ENCODE data around the gene TXK. TPM values are rescaled to one million over a fixed set of nuclear protein-coding genes. Genes with fewer than 3 reads are reported as not detected.

The TXK gene
- total and polyA plus RNA-seq, 10 of the 15 experiments (the other 5 are each of a cell fraction or from before 2014, with no cell fraction given): 0.44 to 2.9 (median 1.4) TPM

DNA sequence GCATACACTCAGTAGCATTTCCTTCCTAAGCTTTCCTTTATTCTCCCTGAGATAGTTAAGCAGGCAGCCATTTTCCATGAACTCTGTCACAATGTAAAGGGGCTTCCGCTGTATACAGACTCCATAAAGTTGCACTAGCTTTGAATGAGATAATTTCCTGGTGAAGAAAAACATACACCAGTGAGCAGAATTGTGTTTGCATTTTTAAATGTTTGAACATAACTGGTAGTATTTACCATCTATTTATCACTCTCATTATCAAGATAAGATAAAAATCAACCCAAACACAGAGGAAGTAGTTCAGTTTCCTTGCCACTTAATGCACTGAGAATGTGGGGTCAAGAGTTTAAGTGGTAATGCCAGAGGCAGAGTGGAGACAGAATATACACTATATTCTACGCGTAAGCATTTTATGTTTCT, 54.1 kb downstream of the TXK start:
- no peak overlapping the region for H2AFZ ChIP-seq (ENCODE audit: control insufficient read depth, low read depth, low read length)
- in situ Hi-C loops (cut with MboI): loop anchor here (5.0 to 10.0 kb wide), 2 partner anchors 73 to 395 kb away; no protein-coding TSS in a partner anchor
- no peak overlapping the region for H3K27ac ChIP-seq (ENCODE audit: control insufficient read depth, insufficient read depth)
- no peaks in the 10 kb centered on the region for H3K36me3 ChIP-seq (ENCODE audit: control insufficient read depth in 2 of 2, insufficient read depth in 2 of 2, low read length in 1 of 2)
- ChIA-PET CTCF (interaction anchor here (0.7 to 1.4 kb wide), 3 partner anchors 31 to 227 kb away, joined by 3 to 6 read pairs (median 3); no protein-coding TSS in a partner anchor), RAD21 (ENCODE audit: unreplicated experiment) (interaction anchor here (1.0 to 1.3 kb wide), 3 partner anchors 29 to 77 kb away, joined by 4 to 5 read pairs (median 5); no protein-coding TSS in a partner anchor), POLR2A (no interaction called here), SMC1A (ENCODE audit: uncharacterized antibody, unreplicated experiment) (interaction anchor here (0.7 to 1.7 kb wide), 5 partner anchors 14 to 144 kb away, joined by 3 to 6 read pairs (median 4); no protein-coding TSS in a partner anchor)
- BruUV-seq (replicated peaks): no TSS peak
- ATAC-seq (no peak), FAIRE-seq (no peak), DNase-seq (ENCODE audit: low read depth, low spot score) (no peak)
- H3K27me3 ChIP-seq (replicated peaks in 1 of 2; ENCODE audit: control insufficient read depth in 2 of 2, insufficient read depth in 2 of 2, low read length in 1 of 2): no peaks in the 10 kb centered on the region
- no peaks in the 10 kb centered on the region for H4K20me1 ChIP-seq (ENCODE audit: control insufficient read depth, insufficient read depth)
- H3K4me1 ChIP-seq (ENCODE audit: control insufficient read depth, insufficient read depth, low read length): no peaks in the 10 kb centered on the region
- no peak overlapping the region for H3K4me2 ChIP-seq (ENCODE audit: control insufficient read depth, insufficient read depth)
- no peaks in the 10 kb centered on the region for H3K79me2 ChIP-seq (ENCODE audit: control insufficient read depth, insufficient read depth, low read length)
- 100% methylated on average over 3 of the region's 3 CpGs for WGBS (ENCODE audit: insufficient coverage, insufficient replicate concordance, low lambda C conversion rate, missing lambda C conversion rate)
- no peaks in the 10 kb centered on the region for H3K9me3 ChIP-seq (replicated peaks; ENCODE audit: control insufficient read depth, insufficient read depth, low read length)
- intact Hi-C loops (cut with micrococcal nuclease; ENCODE audit: unreplicated experiment): loop anchor here (10.0 kb wide), 1 partner anchor 395 kb away; no protein-coding TSS in a partner anchor
- H3K9ac ChIP-seq (ENCODE audit: control insufficient read depth, insufficient read depth, low read length): no peak overlapping the region
- TF ChIP-seq ZBED1 (IDR thresholded peaks at IDR 0.05; ENCODE audit: borderline replicate concordance) (no peak), POLR2AphosphoS5 (IDR thresholded peaks at IDR 0.05; ENCODE audit: low read length) (no peak), TCF12 (IDR thresholded peaks at IDR 0.05; ENCODE audit: low read depth, low read length) (no peak), ZNF622 (IDR thresholded peaks at IDR 0.05) (no peak), SP1 (IDR thresholded peaks at IDR 0.05; ENCODE audit: low read depth, low read length) (no peak), CBX5 (IDR thresholded peaks at IDR 0.05; ENCODE audit: low read depth) (no peak), ATF7 (IDR thresholded peaks at IDR 0.05; ENCODE audit: low read depth) (no peak), RBBP5 (conservative IDR thresholded peaks at IDR 0.05) (no peak)
- TF ChIP-seq, protein P1, sequence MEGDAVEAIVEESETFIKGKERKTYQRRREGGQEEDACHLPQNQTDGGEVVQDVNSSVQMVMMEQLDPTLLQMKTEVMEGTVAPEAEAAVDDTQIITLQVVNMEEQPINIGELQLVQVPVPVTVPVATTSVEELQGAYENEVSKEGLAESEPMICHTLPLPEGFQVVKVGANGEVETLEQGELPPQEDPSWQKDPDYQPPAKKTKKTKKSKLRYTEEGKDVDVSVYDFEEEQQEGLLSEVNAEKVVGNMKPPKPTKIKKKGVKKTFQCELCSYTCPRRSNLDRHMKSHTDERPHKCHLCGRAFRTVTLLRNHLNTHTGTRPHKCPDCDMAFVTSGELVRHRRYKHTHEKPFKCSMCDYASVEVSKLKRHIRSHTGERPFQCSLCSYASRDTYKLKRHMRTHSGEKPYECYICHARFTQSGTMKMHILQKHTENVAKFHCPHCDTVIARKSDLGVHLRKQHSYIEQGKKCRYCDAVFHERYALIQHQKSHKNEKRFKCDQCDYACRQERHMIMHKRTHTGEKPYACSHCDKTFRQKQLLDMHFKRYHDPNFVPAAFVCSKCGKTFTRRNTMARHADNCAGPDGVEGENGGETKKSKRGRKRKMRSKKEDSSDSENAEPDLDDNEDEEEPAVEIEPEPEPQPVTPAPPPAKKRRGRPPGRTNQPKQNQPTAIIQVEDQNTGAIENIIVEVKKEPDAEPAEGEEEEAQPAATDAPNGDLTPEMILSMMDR (IDR thresholded peaks at IDR 0.05 in 2 of 3, conservative IDR thresholded peaks at IDR 0.05 in 1 of 3; ENCODE audit: control insufficient read depth in 2 of 3, extremely low read depth in 1 of 3, insufficient read depth in 1 of 3, low read depth in 3 of 3, low read length in 3 of 3): no peak
- TF ChIP-seq, protein P2, sequence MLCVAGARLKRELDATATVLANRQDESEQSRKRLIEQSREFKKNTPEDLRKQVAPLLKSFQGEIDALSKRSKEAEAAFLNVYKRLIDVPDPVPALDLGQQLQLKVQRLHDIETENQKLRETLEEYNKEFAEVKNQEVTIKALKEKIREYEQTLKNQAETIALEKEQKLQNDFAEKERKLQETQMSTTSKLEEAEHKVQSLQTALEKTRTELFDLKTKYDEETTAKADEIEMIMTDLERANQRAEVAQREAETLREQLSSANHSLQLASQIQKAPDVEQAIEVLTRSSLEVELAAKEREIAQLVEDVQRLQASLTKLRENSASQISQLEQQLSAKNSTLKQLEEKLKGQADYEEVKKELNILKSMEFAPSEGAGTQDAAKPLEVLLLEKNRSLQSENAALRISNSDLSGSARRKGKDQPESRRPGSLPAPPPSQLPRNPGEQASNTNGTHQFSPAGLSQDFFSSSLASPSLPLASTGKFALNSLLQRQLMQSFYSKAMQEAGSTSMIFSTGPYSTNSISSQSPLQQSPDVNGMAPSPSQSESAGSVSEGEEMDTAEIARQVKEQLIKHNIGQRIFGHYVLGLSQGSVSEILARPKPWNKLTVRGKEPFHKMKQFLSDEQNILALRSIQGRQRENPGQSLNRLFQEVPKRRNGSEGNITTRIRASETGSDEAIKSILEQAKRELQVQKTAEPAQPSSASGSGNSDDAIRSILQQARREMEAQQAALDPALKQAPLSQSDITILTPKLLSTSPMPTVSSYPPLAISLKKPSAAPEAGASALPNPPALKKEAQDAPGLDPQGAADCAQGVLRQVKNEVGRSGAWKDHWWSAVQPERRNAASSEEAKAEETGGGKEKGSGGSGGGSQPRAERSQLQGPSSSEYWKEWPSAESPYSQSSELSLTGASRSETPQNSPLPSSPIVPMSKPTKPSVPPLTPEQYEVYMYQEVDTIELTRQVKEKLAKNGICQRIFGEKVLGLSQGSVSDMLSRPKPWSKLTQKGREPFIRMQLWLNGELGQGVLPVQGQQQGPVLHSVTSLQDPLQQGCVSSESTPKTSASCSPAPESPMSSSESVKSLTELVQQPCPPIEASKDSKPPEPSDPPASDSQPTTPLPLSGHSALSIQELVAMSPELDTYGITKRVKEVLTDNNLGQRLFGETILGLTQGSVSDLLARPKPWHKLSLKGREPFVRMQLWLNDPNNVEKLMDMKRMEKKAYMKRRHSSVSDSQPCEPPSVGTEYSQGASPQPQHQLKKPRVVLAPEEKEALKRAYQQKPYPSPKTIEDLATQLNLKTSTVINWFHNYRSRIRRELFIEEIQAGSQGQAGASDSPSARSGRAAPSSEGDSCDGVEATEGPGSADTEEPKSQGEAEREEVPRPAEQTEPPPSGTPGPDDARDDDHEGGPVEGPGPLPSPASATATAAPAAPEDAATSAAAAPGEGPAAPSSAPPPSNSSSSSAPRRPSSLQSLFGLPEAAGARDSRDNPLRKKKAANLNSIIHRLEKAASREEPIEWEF (IDR thresholded peaks at IDR 0.05; ENCODE audit: insufficient replicate concordance, low read depth, low read length): no peak
- no peak overlapping the region for H3K4me3 ChIP-seq

All from GM12878 (cell line).